NCI-H510A treated with DMSO at 0.1 percent for 48 hours (cell line): Measurements from ENCODE around the gene PDGFB.

Source experiments
- DNase-seq: peaks from one replicate; lab custom pipeline; 2025; lab: John Stamatoyannopoulos, UW

The PDGFB gene

DNA sequence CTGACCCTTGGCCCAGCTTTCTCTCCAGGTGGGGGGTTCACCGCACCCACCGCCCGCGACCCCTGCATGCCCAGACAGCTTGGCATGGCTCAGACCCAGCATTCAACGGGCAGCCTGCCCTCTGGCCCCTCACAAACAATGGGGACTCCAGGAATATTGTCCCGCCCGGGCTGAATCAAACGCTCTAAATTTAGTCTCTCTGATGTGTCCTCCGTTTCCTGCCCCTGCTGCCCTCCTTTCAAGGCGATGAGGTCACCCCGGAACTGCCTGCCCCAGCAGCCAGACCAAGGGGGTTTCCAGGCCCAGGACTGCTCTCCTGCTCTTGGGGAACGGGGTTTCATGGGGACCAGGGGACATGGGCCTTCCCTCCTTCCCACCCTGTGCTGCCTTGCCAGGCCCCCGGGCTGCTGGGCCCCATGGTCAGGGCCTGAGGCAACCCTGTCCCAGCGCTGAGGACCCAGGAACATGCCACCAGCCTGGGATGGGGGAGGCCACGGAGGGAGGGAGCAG lies 10.1 kb upstream of the PDGFB start:
- DNase-seq = no peak

GRCh38 chr22:39254122-39254521 lies 9.3 kb upstream of the PDGFB start:
- DNase-seq = no peak

DNA sequence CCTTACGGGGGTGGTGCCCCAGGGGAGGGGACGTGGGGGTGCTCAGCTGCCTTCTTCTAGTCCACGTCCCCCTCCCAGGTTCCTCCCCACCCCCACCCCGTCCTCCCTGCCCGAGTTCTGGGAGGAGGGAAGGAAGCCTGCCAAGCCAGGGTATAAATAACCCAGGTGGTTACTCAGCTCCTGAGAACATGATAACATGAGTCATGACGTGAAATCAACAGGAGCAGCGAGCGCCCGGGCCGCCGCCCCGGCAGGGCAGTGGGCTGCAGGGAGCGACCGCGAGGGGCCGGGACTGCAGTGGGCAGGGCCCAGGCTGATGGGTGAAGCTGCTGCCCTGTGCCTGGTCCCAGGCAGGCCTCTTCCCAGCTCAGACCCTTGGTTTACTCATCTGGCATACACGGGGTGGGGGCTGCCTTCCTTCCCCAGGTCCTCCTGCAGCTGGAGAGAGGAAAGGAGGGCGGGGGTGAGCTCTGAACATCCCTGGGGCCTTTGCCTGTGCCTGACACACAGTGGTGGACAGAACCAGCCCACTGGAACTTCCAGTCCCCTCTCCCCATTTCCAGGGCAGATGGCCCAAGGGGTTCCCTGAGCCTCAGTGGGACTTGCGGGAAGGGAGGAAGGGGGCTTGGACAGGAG lies 8.8 kb upstream of the PDGFB start:
- DNase-seq = peak; percentile 29

DNA sequence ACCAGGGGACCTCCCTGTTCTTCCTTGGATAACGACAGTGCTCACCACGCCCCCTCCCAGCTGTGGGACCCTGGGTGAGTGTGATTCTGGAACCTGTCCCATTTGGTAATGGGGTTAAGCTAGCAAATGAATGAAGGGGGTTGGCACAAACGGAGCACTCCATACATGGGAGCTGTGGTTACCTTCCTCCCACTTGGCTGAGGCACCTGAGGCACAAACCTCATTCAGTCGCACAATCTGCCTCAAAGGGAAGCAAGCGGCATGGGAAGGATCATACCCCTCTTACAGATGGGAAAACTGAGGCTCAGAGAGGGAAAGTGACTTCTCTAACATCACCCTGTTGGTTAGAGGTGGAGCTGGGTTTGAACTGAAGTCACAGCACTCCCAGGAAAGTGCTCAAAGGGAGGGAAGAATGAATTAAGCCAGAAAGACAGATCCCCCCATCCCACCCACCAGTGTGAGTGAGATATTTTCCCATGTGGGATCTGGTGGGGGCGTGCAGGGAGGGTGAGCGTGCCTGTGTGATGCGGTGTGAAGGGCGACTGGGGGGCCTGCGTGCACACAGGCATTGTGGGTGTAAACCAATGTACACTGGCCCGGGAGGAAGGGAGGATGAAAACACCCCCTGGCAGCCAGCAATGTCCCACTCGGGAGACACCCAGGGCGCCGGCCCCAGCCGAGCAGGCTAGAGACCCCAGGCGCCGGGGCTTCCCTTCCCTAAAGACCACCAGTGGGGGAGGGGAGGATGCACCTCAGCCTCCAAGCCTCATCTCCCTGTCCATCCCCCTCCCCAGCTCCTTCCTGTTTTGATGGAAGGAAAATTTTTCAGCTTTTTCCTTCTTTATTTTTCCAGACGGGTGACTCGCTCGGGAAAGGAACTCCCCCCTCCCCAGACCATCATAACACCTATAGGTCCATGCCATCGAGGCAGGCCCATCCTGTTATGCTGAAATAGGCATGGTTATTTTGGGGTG lies 8.0 kb upstream of the PDGFB start:
- no peak for DNase-seq

DNA sequence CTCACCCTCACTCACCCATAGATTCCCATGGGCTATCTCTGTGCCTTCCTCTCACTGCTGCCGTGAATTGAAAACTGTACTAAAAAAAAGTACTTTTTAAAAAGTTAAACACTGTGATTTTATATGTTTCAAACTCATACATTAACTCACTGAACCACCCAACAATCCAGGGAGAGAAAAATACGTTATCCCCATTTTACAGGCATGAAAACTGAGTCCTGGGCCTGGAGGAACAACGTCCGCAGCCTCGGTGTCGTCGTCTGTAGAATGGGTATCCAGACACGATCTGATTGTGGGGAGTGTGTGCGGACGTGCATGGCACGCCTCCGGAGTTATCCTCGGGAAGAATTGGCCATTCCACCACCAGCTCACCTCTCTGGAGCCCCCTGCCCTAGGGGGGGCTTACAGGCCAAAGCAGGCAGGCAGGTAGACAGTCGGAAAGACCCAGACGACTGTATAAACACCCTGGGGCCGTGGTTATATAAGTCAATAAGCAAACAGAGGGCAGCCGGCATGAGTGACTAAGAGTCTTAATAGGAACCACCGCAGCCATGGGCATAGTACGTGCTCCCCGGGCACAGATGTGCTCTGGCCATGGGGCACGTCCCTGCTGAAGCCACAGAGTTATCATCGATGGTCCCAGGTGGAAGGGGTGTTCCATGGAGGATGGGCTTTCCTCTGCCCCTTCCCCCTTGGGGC lies 7.1 kb upstream of the PDGFB start:
- no peak for DNase-seq

GRCh38 chr22:39250838-39251237 lies 6.1 kb upstream of the PDGFB start:
- no peak for DNase-seq

DNA sequence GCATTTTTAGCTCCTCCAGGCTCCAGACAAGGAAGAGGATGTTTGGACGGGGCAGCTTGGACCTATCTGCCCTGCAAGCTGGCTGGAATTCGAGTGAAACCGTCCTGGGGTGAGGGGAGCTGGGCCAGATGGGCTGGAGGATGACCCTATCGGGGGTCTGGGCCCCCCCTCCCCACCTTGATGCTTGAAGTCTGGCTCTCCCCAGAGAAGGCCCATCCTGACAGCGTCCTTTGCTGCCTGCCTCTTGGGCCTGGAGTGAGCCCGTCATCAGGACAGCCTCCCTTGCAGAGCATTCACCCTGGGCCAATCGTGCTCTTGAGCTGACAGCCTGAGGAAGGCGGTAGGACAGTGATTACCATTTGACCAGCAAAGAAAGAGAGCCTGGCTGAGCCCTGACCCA lies 5.3 kb upstream of the PDGFB start:
- no peak for DNase-seq

GRCh38 chr22:39249086-39249704 lies 4.4 kb upstream of the PDGFB start:
- no peak for DNase-seq

DNA sequence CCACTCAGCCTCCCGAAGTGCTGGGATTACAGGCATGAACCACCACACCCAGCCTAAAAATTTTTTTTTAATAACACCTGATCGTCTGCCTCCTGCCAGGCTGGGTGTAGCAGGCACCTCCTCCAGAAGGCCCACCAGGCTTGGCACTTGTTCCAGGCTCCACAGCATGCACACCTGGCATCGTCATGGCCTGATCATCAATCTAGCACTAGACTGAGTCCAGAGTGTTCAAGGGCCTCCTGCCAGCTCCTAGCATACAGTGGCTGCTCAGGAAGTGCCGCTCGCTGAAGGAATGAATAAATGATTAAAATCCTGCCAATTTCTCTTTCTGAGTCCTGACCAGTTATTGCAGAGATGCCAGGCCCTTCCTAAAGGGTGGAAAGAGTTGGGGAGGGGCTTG lies 3.5 kb upstream of the PDGFB start:
- no peak for DNase-seq

GRCh38 chr22:39247361-39247760 lies 2.6 kb upstream of the PDGFB start:
- no peak for DNase-seq

GRCh38 chr22:39246690-39247332 lies 2.0 kb upstream of the PDGFB start:
- no peak for DNase-seq

DNA sequence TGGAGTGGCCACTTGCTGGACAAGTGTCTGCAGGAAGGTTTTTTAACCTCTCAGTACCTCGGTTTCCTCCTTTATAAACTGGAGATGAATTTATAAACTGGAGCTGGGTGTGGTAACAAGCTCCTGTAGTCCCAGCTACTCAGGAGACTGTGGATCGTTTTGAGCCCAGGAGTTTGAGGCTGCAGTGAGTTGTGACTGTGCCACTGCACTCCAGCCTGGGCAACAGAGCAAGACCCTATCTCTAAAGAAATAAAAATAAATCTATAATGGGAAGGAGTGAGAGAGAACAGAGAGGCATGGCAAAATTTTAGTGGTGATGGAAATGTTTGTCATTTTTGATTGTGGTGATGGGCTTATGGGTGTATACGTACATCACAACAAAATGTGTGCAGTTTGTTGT lies 1.4 kb upstream of the PDGFB start:
- no peak for DNase-seq

DNA sequence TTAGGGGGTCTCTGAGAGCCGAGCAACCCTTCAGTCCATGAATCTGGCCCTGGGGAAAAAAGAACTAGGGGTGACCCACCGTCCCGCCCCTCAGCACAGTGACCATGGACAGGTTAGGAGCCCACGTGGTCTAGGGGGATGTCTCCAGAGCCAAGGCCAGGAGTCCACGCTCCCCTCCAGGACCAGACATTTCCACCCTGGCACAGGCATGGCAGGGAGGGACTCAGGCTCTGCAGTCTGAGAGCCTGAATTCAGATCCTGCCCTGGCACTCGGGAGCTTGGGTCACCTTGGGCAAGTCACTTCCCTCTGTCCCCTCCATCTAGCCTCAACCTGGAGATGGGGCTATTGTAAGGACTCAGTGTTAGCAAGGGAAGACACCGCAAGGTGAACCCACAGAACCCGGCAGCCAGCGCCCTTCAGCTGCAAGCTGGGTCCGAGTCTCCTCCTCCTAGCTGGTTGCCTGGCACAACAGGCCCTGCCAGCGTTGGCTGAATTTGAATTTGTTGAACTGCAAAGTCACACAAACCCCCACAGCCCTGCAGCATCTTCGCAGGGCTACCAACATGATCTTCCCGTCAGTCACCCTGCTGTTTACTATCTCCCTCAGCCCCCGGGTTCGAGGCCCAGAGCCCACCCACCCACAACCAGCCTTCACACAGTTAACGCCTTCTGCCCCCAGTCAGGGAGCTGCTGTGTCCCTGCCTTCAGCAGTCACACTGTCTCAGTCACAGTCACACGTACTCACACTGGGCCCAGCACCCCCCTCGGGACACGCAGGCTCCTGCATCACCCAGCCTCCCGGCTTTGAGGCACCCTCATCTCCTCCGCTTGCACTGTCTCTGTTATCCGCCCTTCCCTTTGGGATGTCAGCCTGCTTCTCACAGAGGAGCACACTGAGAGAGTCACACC lies 603 bp upstream of the PDGFB start:
- DNase-seq = no peak

DNA sequence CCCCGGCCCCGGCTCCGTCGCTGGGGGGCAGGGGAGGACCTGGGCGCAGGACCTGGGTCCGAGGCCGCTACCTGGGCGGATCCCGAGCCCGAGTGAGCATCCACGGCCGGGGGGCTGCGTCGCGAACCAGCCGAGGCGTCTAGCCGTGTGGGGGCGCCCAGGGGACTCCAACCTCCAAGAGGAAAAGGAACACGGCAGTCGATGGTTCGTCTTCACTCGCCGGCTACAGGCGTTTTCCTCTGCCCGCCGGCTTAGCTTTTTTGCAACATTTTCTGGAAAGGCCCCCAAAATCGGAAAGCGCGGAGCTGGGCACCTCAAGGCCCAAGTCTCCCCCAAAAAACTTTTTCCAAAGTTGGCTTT lies 666 bp downstream of the PDGFB start:
- no peak for DNase-seq

DNA sequence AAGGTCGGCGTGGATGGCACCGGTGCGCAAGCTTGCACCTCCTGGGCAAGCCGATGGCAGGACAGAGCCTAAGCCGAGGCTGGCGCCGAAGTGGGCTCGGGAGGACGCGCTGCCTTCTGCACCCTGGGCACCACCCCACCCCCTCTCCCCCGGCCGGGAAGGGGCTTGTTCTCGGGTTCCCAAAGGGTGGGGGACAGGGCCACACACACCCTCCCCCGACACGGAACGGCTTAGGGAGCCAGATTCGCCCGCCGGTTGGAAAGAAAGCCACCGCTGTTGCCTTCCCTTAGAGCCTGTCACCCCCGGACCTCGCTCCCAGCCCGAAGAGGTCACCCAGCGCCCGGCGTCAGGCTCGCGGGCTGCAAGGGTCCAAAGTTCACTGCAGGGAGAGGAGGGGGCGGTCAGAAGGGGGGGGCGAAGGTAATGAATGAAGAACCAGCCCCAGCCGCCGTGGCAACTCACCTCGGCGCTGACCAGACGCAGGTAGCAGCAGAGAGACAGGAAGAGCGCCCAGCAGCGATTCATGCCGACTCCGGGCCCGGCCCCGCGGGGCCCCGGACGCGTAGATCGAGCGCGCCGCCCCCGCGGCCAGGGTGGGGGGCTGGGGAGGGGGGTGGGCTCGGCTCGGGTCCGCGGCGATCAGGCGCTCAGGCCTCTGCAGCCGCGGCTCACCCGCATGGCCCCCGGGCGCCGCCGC lies 1.2 kb downstream of the PDGFB start:
- DNase-seq = no peak

DNA sequence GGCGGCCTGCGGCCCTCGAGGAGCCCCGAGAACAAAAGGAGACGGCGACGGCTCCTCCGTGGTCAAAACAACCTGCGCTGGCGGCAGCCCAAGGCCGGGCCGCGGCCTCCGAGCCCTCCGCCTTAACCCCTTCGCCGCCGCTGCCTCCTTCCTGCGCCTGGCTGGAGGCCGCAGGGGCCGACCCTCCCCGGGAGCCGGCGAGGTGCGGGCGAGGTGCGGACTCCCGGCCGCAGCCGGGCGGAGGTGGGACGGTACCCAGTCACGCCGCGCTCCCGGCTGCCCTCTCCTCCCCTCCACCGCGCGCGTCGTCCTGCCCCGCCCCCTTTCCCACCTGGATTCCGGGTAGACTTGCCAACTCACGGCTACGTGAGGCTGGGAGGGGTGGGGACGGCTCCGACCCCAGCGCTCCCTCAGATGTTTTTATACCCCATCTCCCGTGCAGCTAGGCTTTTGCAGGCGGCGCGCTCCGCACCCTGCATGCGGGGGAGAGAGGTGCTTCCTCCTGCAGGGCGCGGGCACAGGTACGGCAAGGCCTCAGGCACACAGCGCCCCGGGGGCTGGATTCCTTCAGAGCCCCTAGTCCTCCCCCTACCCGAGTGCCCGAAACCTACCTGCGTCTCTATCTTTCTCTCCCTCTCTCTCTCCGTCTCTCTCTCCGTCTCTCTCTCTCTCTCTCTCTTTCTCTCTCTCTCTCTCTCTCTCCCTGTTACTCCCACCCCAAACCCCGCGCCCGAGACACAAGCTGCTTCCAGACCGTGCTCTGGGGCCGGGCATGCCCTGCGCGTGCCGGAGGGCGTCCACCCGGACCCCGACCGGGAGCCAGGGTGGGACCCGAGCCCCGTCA lies 2.0 kb downstream of the PDGFB start:
- DNase-seq = peak; percentile 12

DNA sequence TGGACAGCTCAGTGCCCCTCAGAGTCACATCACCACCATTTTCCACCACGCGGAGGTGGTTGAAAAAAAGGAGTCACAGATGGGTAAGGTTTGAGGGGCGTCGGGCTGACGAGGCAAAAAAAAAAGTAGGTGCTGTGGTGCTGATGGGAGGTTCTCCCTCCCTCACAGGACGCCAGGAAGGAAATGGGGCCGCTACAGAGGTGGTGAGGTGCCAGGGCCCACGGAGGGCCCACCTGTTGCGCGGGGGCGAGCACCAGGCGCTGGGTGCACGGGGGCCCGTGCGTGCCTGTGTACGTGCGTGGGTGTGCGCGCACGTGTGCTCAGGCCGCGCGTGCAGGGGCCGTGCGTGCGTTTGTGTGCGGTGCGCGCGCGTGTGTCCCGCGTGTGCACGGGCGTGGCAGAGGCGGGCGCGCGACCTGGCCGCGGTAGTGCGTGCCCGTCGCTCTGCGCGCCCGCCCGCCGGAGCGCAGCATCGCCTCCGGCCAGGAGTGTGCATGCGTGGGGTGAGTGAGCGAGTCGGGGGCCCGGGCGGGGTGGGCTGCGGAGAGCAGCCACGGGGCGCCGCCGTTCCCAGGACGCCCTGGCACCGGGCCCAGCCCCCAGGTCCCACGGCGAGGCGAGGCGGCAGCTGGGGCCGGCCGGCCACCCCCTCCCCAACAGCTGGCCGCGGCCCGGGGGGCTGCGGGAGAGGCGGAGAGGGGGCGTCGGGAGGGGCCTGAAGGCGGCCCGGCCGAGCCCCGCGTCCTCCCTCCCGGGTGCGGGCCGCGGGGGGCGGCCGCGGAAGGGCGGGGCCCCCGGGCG lies 2.8 kb downstream of the PDGFB start:
- DNase-seq = no peak
